Hepatocyte (in vitro differentiated cells): Measurements from ENCODE around the gene SIGLEC11. TPM values are rescaled to one million over a fixed set of nuclear protein-coding genes. Genes with fewer than 3 reads are reported as not detected.
"Not testable (repeated sequence)": the region's sequence is repeated elsewhere in the genome, so short reads cannot be mapped to it uniquely, and the experiment has no call there.

ENCODE experiments used
- DNase-seq: peaks from one replicate; pipeline ENCODE4 v3.0.0-alpha.2; 2016; ENCODE audit warnings: low spot score
- H2AFZ ChIP-seq: fragments of 200-600 bp; sonication (generic); 2 replicates; pipeline ENCODE4 v1.6.0; 2016; ENCODE audit warnings: antibody characterized with exemption, mild to moderate bottlenecking
- H3K27ac ChIP-seq: fragments of 200-600 bp; sonication (generic); 2 replicates; pipeline ENCODE4 v1.5.1; 2016; ENCODE audit warnings: mild to moderate bottlenecking
- H3K27me3 ChIP-seq: fragments of 200-600 bp; sonication (generic); 2 replicates; pipeline ENCODE4 v1.6.1; 2016
- H3K36me3 ChIP-seq: fragments of 200-600 bp; sonication (generic); replicated peaks from 2 replicates; pipeline ENCODE4 v1.5.1; 2016; ENCODE audit warnings: low read depth; ENCODE audit not compliant: insufficient read depth
- H3K4me1 ChIP-seq: fragments of 200-600 bp; sonication (generic); 2 replicates; pipeline ENCODE4 v1.5.1; 2016; ENCODE audit warnings: mild to moderate bottlenecking, moderate library complexity; ENCODE audit not compliant: insufficient read depth
- H3K4me2 ChIP-seq: fragments of 200-600 bp; sonication (generic); 2 replicates; pipeline ENCODE4 v1.6.0; 2016
- H3K4me3 ChIP-seq: fragments of 200-600 bp; sonication (generic); 2 replicates; pipeline ENCODE4 v1.5.1; 2016; ENCODE audit warnings: mild to moderate bottlenecking
- H3K79me2 ChIP-seq: fragments of 200-600 bp; sonication (generic); 2 replicates; pipeline ENCODE4 v1.6.0; 2017; ENCODE audit warnings: mild to moderate bottlenecking
- H3K9me2 ChIP-seq: fragments of 200-600 bp; sonication (generic); replicated peaks from 2 replicates; pipeline ENCODE4 v1.6.0; 2017; ENCODE audit warnings: mild to moderate bottlenecking; ENCODE audit not compliant: insufficient read depth
- H3K9me3 ChIP-seq: fragments of 200-600 bp; sonication (generic); 2 replicates; pipeline ENCODE4 v1.5.1; 2016; ENCODE audit warnings: low read depth, mild to moderate bottlenecking
- H4K20me1 ChIP-seq: fragments of 200-600 bp; sonication (generic); 2 replicates; pipeline ENCODE4 v1.6.0; 2016; ENCODE audit warnings: mild to moderate bottlenecking; ENCODE audit not compliant: insufficient read depth, poor library complexity, severe bottlenecking
- EZH2 ChIP-seq: fragments of 200-600 bp; sonication (generic); IDR thresholded peaks from 2 replicates; pipeline ENCODE4 v1.6.1; 2016; ENCODE audit warnings: antibody characterized with exemption, mild to moderate bottlenecking, borderline replicate concordance
- EZH2phosphoT487 ChIP-seq: fragments of 200-600 bp; sonication (generic); IDR thresholded peaks from one replicate; pipeline ENCODE4 v1.6.1; 2018; ENCODE audit warnings: antibody characterized with exemption, mild to moderate bottlenecking, low read depth, moderate library complexity; ENCODE audit not compliant: unreplicated experiment, severe bottlenecking
- WGBS: methylation state at CpG from one replicate; pipeline ENCODE4 v1.1.6; 2016; ENCODE audit warnings: low lambda C conversion rate; ENCODE audit errors: missing lambda C conversion rate; 5-methylcytosine and 5-hydroxymethylcytosine counted together
- polyA plus RNA-seq: library from polyadenylated mRNA; unstranded; fragments of >200 nt; fragmentation: Nextera tagmentation; extraction: Ambion mirVana; gene quantifications from 2 replicates; pipeline ENCODE4 v1.2.1, GENCODE V29; 2016
- total RNA-seq: library from RNA; depleted of rRNA; stranded (reverse); fragments of >200 nt; gene quantifications from 2 replicates; pipeline ENCODE4 v1.2.3, GENCODE V29; 2014
- TF ChIP-seq, protein P1 (sequence below): fragments of 200-600 bp; sonication (generic); IDR thresholded peaks from 2 replicates; pipeline ENCODE4 v1.5.1; 2016; ENCODE audit warnings: antibody characterized with exemption, mild to moderate bottlenecking; ENCODE audit not compliant: poor library complexity

SIGLEC11 gene
- total and polyA plus RNA-seq, 2 experiments from 2014 or later: 6.0 to 15.8 TPM

- H3K9me3 ChIP-seq: no peaks in the 10 kb centered on the region
- TF ChIP-seq EZH2phosphoT487 (no peak), EZH2 (no peak)
- TF ChIP-seq, protein P1, sequence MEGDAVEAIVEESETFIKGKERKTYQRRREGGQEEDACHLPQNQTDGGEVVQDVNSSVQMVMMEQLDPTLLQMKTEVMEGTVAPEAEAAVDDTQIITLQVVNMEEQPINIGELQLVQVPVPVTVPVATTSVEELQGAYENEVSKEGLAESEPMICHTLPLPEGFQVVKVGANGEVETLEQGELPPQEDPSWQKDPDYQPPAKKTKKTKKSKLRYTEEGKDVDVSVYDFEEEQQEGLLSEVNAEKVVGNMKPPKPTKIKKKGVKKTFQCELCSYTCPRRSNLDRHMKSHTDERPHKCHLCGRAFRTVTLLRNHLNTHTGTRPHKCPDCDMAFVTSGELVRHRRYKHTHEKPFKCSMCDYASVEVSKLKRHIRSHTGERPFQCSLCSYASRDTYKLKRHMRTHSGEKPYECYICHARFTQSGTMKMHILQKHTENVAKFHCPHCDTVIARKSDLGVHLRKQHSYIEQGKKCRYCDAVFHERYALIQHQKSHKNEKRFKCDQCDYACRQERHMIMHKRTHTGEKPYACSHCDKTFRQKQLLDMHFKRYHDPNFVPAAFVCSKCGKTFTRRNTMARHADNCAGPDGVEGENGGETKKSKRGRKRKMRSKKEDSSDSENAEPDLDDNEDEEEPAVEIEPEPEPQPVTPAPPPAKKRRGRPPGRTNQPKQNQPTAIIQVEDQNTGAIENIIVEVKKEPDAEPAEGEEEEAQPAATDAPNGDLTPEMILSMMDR: no peak
- 97% methylated on average over 5 of the region's 5 CpGs for WGBS
- H3K36me3 ChIP-seq: no peaks in the 10 kb centered on the region
- no peak overlapping the region for H3K4me3 ChIP-seq
- H3K27ac ChIP-seq: no peak overlapping the region
- H2AFZ ChIP-seq: no peak overlapping the region
- H3K4me1 ChIP-seq: peaks cover 8% of the 10 kb centered on the region
- H3K27me3 ChIP-seq: no peaks in the 10 kb centered on the region
- peaks cover 3% of the 10 kb centered on the region for H4K20me1 ChIP-seq
- no peak overlapping the region for H3K4me2 ChIP-seq
- DNase-seq: no peak
- H3K79me2 ChIP-seq: peaks cover 76% of the 10 kb centered on the region
- H3K9me2 ChIP-seq: no peaks in the 10 kb centered on the region
Observed at GRCh38 chr19:49925486-49925885, 35.5 kb downstream of the SIGLEC11 start.

- H3K4me1 ChIP-seq, H4K20me1 ChIP-seq: not testable (repeated sequence)
- 97% methylated on average over 12 of the region's 13 CpGs for WGBS
Observed at GRCh38 chr19:49924881-49925210, 36.1 kb downstream of the SIGLEC11 start.

DNA sequence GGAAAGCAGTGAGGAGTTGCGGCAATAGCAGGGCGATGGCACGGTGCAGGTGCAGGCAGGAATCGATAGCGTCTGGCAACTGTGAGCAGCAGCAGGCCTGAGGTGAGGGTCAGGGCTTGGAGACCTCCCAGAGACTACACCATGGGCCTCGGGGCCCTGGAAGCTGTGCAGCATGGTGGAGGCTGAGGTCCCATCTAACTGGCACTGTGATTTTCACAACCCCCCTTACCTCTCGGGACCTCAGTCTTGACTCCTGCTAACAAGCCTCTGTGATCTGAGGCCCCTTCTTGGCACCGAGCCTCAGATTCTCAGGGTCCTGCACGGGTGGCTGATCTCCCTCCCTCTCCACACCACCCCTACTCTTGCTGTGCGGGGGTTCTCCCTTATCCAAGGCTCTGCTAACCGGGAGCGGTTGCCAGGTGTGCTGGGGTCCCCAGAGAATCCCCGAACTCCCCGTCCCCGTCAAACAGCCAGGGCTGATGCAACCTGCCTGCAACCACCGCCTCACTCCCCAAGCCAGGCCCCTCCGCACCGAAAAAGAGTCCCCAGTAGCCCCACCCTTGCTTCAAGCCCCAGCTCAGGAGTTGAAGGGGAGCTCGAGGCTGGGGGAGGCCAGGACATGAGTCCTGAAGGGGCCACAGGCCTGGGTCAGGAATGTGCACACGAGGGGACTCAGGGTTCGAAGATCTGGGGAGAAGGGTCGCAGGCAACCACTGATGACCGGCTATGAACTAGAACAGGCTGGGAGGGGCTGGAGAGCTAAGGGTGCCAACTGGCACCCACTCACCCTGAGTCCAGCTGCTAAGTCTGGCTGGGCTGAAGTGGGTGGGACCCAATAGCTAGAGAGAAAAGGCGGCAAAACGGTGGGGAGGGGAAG lies 36.7 kb downstream of the SIGLEC11 start:
- no peaks in the 10 kb centered on the region for H3K9me3 ChIP-seq
- H3K36me3 ChIP-seq: no peaks in the 10 kb centered on the region
- H2AFZ ChIP-seq: no peak overlapping the region
- 94% methylated on average over 22 of the region's 25 CpGs for WGBS
- no peaks in the 10 kb centered on the region for H3K27me3 ChIP-seq
- H3K4me3 ChIP-seq: no peak overlapping the region
- H3K79me2 ChIP-seq: peaks cover 88% of the 10 kb centered on the region
- peaks cover 8% of the 10 kb centered on the region for H3K4me1 ChIP-seq
- H3K9me2 ChIP-seq: no peaks in the 10 kb centered on the region
- peaks cover 5% of the 10 kb centered on the region for H4K20me1 ChIP-seq
- H3K27ac ChIP-seq: no peak overlapping the region
- no peak for DNase-seq
- TF ChIP-seq, protein P1: no peak
- TF ChIP-seq EZH2: no peak
- no peak for TF ChIP-seq EZH2phosphoT487
- H3K4me2 ChIP-seq: no peak overlapping the region

More at GRCh38 chr19:49924881-49925210, 36.1 kb downstream of the SIGLEC11 start:
- not testable (repeated sequence) for H3K9me3 ChIP-seq, H3K36me3 ChIP-seq, H3K9me2 ChIP-seq, H3K4me3 ChIP-seq, H3K27me3 ChIP-seq, DNase-seq, H2AFZ ChIP-seq, H3K4me2 ChIP-seq, H3K27ac ChIP-seq
- peaks cover 83% of the 10 kb centered on the region for H3K79me2 ChIP-seq

- Histone ChIP-seq H3K9me3 (no peaks in the 10 kb centered on the region), H3K4me1 (peaks cover 8% of the 10 kb centered on the region), H3K9me2 (no peaks in the 10 kb centered on the region), H3K4me3 (no peak overlapping the region), H3K79me2 (peaks cover 93% of the 10 kb centered on the region), H2AFZ (no peak overlapping the region), H3K27ac (no peak overlapping the region), H3K4me2 (no peak overlapping the region), H4K20me1 (peaks cover 5% of the 10 kb centered on the region), H3K36me3 (no peaks in the 10 kb centered on the region), H3K27me3 (no peaks in the 10 kb centered on the region)
- no peak for DNase-seq
- WGBS: 95% methylated on average over 31 of the region's 31 CpGs
- TF ChIP-seq, protein P1: no peak
- TF ChIP-seq EZH2phosphoT487 (no peak), EZH2 (no peak)
Observed at GRCh38 chr19:49923055-49924003, 37.6 kb downstream of the SIGLEC11 start.
